ENCODE data around the gene PLEKHJ1. TPM values are rescaled to one million over a fixed set of nuclear protein-coding genes. Genes with fewer than 3 reads are reported as not detected.

Gene PLEKHJ1
- total and polyA plus RNA-seq, 2 of the 13 experiments (the other 11 are each of a cell fraction or from before 2014, with no cell fraction given), result 70.5 to 130 TPM

GRCh38 chr19:2252797-2253105 lies 16.6 kb upstream of the PLEKHJ1 start (continued):
- no peak for TF ChIP-seq ZBTB34 (CRISPR knock-in tag; IDR thresholded peaks at IDR 0.05)
- TF ChIP-seq ZNF770 (CRISPR knock-in tag; IDR thresholded peaks at IDR 0.05), result no peak; the same call in 1 of the 2 replicates
- no peak for TF ChIP-seq EHMT2 (IDR thresholded peaks at IDR 0.05; ENCODE audit: borderline replicate concordance, low read depth, low read length)
- peak; percentile 60; the same call in 1 of the 2 replicates for TF ChIP-seq CERS6 (CRISPR knock-in tag; IDR thresholded peaks at IDR 0.05)
- TF ChIP-seq ZNF274 (CRISPR knock-in tag; IDR thresholded peaks at IDR 0.05), result no peak
- no peak for TF ChIP-seq NCOA2 (CRISPR knock-in tag; IDR thresholded peaks at IDR 0.05)
- TF ChIP-seq ZFP36 (IDR thresholded peaks at IDR 0.05; ENCODE audit: borderline replicate concordance, low read depth, low read length, partially characterized antibody), result no peak
- TF ChIP-seq MTA1 (CRISPR knock-in tag; IDR thresholded peaks at IDR 0.05; ENCODE audit: borderline replicate concordance), result no peak
- no peak for TF ChIP-seq CEBPB (IDR thresholded peaks at IDR 0.05; ENCODE audit: borderline replicate concordance, low read depth, low read length)
- no peak for TF ChIP-seq HNRNPL (IDR thresholded peaks at IDR 0.05; ENCODE audit: low read depth, low read length)
- no peak for TF ChIP-seq MTA3 (CRISPR knock-in tag; IDR thresholded peaks at IDR 0.05)
- TF ChIP-seq ZBTB1 (CRISPR knock-in tag; IDR thresholded peaks at IDR 0.05; ENCODE audit: borderline replicate concordance), result no peak
- TF ChIP-seq ZNF138 (CRISPR knock-in tag; IDR thresholded peaks at IDR 0.05; ENCODE audit: low read depth), result no peak
- no peak for TF ChIP-seq ZNF446 (CRISPR knock-in tag; IDR thresholded peaks at IDR 0.05)
- TF ChIP-seq SRF (IDR thresholded peaks at IDR 0.05; ENCODE audit: low read depth, low read length), result no peak
- no peak for TF ChIP-seq ZMYM3 (CRISPR knock-in tag; IDR thresholded peaks at IDR 0.05)
- peak; percentile 30; the same call in 1 of the 2 replicates for TF ChIP-seq PHF8 (CRISPR knock-in tag; IDR thresholded peaks at IDR 0.05)
- TF ChIP-seq HMGXB4 (CRISPR knock-in tag; IDR thresholded peaks at IDR 0.05; ENCODE audit: borderline replicate concordance in 1 of 2, low read depth in 1 of 2), result no peak
- TF ChIP-seq ZNF709 (CRISPR knock-in tag; IDR thresholded peaks at IDR 0.05), result no peak
- TF ChIP-seq TAF1 (CRISPR knock-in tag; IDR thresholded peaks at IDR 0.05), result no peak
